Adipose tissue (tissue), 3 donors: ENCODE results near the gene TREH. TPM values are rescaled to one million over a fixed set of nuclear protein-coding genes. Genes with fewer than 3 reads are reported as not detected.

ENCODE experiments used
- H3K27ac ChIP-seq: one replicate; pipeline ENCODE4 v1.5.1; 2013; ENCODE audit warnings: low read depth, low read length
- WGBS, 3 donors: extraction: QIAGEN DNeasy Blood & Tissue Kit; methylation state at CpG; one replicate each; pipeline ENCODE4 v1.1.7; 2013; 5-methylcytosine and 5-hydroxymethylcytosine counted together
- polyA plus RNA-seq, 3 donors: library from polyadenylated mRNA; stranded (reverse); fragments of 200-250 nt; gene quantifications; one replicate each; pipeline ENCODE4 v1.2.3, GENCODE V29; 2013
- donor health status: healthy with polysubstance abuse.
- donor health status: Bipolar disorder and iron deficiency.
- donor health status: healthy.

TREH gene
- polyA plus RNA-seq, 3 donors = 0.54 to 5.7 (median 2.0) TPM

DNA sequence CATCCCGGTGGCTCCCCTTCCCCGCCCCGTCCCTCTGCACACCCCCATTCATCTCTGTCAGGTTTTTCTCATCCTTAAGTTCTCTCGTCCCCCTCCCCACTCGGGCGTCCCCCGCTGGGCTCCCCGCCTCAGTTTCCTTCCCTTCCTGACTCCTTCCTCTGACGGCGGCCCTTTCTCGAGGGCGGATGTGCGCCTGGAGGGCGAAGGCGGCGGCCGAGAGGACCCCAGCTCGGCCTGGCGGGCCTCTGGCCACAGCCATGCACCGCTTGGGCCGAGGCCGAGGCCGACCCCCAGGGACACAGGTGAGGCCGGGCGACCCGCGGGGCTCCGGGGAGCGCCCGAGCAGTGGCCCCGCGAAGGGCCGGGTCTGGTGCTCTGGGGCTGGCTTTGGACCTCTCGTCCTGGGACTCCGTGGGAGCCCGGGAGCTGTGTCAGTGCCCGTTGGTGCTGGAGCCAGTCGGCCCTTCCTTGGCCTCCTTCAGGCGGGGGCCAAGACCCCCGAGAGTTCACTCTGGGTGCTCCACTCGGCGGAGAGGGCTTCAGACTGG lies 69.2 kb downstream of the TREH start:
- no peak overlapping the region for H3K27ac ChIP-seq
- WGBS, 3 donors = 6 to 56% (median 8%) methylated on average over 40 to 42 of the region's 42 CpGs

DNA sequence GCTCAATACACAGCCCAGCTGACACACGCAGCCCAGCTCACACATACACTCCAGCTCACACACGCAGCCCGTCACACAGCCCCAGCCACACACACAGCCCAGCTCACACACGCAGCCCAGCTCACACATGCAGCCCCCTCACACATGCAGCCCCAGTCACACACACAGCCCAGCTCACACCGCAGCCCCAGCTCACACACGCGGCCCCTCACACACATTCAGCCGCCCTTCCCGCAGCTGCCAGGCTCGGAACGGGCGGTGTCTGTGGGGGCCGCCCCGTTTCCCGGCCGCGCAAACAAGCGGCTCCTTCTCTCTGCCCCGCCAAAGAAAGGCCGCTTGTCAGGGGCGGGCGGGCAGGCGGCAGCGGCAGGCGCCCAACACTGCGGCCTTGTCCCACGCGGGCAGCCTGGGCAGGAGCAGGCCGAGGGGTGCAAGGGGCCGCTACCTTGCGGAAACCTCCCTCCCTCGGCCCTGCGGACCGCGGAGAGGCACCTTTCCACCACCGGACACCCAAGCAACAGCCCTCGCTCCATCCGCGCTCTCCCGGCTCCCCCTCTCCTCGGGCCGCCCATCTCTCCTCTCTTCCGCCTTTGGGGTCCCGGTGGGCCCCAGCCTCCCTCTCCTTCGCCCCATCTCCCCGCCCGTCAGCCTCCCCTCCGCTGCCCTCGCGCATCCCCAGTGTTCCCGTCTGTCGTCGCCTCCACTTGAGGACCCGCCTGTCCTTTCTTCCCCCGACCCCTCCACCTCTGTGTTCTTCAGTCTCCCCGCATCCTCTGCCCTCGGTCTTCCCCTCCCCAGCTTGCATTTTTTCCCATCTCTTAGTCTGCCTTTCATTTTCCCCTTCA lies 69.8 kb downstream of the TREH start:
- H3K27ac ChIP-seq = no peak overlapping the region
- 5 to 52% (median 7%) methylated on average over 50 to 57 of the region's 57 CpGs for whole genome bisulfite sequencing, 3 donors

DNA sequence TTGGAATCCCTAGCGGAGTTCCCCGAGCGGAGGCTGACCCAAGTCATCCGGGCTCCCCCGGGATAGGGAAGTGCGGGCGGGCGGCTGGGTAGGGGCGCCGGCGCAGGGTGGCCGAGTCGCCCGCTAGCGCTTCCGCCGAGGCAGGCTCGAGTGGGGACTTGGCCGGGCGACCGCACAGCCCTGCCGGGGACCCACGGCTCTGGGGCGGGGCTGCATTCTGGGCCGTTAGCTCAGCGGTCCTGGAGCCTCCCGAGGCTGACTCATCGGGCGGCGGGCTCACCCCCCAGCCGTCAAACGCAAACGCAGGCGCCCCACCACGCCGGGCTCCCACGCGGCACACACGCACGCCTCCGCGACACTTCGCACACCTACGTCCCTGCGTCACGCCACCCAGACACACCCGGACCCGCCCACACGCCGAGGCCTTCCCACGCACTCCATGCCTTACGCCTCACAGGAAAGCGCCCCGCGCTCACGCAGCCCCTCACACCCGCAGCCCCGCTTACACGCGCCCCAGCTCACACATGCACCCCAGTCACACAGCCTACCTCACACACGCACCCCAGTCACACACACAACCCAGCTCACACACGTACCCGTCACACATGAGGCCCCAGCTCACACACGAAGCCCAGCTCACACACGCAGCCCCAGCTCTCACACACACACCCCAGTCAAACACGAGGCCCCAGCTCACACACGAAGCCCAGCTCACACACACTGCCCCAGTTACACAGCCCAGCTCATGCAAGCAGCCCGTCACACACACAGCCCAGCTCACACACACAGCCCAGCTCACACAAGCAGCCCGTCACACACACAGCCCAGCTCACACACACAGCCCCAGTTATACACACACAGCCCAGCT lies 70.9 kb downstream of the TREH start:
- WGBS, 3 donors = 9 to 25% (median 10%) methylated on average over 48 to 69 of the region's 69 CpGs

DNA sequence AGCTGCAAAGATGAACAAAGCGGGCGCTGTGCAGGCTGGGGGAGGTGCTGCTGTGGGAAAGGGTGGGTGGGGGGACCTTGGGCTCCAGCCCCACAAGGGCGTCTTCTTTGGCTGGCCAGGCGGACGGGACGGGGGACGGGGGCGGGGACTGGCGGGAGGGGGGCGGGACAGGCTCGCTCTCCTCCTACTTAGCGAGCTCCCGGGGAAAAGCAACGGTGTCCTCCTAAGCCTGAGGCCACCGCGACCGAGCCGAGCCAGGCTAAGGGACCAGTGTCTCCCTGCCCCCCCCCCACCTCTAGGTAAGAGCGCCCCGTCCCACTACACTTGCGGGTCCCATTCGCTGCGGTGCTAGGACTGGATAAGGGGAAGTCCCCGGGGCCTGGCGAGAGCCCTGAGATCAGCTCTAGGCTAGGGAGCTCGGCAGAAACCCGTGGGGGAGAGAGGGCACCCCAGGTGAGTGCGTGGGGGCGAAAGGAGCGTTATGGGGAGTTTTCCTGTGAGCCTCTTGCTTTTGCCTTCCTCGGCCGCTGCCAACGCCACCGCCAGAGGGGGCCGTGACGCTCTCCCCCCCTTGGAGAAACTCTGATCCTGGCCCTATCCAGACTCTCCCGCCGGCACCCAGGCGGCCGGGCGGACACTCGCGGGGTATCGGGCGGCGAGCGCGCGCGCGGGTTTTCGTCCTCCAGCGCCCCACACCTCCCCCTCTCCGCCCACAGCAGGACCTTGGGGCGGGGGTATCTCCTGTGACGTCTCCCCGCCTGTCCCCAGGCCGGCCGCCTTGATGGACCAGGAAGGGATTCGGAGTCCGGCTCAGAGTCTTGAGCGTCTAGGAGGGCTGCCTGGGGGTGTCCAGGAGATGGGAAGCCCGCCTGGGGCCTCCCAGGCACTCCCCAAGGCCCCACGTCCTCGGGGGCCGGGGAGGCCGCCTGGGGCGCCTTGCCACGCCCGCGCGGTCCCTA lies 71.8 kb downstream of the TREH start, which contains the start of gene PHLDB1:
Gene PHLDB1, plus strand, starts transcription at position 215 of the 959 bp plus-strand sequence. CDS start 6,222 bp downstream, outside the sequence.
- peak within 1 kb of the TSS; percentile 71 for H3K27ac ChIP-seq
- 0 to 1% (median 1%) methylated on average over 64 to 71 of the region's 72 CpGs for WGBS, 3 donors

More for the DNA sequence above, 70.9 kb downstream of the TREH start:
- H3K27ac ChIP-seq = peak overlapping the region; percentile 71

Other genes with a start within 250 kb of the TREH start
- 10 to 100 TPM in 1 of 3 donors, 1 to 10 TPM in 2; 7.9 to 14.4 (median 8.1) TPM for gene KMT2A, start 243.2 kb downstream of the TREH start, polyA plus RNA-seq
- 10 to 100 TPM in 1 of 3 donors, 1 to 10 TPM in 2; 1.0 to 12.6 (median 2.8) TPM for gene TTC36, start 152.2 kb downstream of the TREH start, polyA plus RNA-seq
- 10 to 100 TPM in 1 of 3 donors, 1 to 10 TPM in 2; 5.5 to 13.4 (median 6.4) TPM for gene TMEM25, start 148.5 kb downstream of the TREH start, polyA plus RNA-seq
- 10 to 100 TPM; 12.4 to 22.5 (median 15.1) TPM for gene IFT46, start 113.7 kb downstream of the TREH start, polyA plus RNA-seq
- gene ARCN1, start 107.2 kb downstream of the TREH start, polyA plus RNA-seq = 10 to 100 TPM; 73.5 to 82.1 (median 73.9) TPM
- 100 to 1,000 TPM in 2 of 3 donors, 10 to 100 TPM in 1; 31.5 to 339 (median 208) TPM for gene PHLDB1, start 72.0 kb downstream of the TREH start, polyA plus RNA-seq
- gene DDX6, start 111.5 kb upstream of the TREH start, polyA plus RNA-seq = 10 to 100 TPM; 11.9 to 28.7 (median 16.8) TPM
- gene CXCR5, start 204.2 kb upstream of the TREH start, polyA plus RNA-seq = under 1 TPM; 0.22 to 1.00 (median 0.46) TPM
- 10 to 100 TPM; 13.9 to 28.9 (median 22.8) TPM for gene BCL9L, start 246.3 kb upstream of the TREH start, polyA plus RNA-seq